ENCODE data around the gene TOP2B.

TOP2B gene

DNA sequence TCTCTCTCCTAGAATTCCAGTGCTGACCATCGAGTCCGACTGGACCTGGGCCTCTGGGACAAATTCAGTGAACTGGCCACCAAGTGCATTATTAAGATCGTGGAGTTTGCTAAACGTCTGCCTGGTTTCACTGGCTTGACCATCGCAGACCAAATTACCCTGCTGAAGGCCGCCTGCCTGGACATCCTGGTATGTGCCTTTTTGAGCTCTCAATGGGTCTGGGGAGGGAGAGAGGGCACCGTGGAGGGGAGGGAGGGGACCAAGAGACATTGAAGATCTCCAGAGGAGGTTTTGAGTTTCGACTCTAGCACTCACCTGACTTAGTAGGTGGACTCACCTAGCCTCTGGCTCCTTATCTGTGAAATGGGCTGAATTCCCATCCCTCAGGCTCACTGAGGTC lies 84.2 kb downstream of the TOP2B start:
- no peak for DNase-seq

- no peak for DNase-seq
These were observed 86.6 kb downstream of the TOP2B start for GRCh38 chr3:25578059-25578458.

- DNase-seq = no peak
These were observed 87.8 kb downstream of the TOP2B start for GRCh38 chr3:25576831-25577454.

- DNase-seq = no peak
These were observed 88.6 kb downstream of the TOP2B start for GRCh38 chr3:25576146-25576545.

DNA sequence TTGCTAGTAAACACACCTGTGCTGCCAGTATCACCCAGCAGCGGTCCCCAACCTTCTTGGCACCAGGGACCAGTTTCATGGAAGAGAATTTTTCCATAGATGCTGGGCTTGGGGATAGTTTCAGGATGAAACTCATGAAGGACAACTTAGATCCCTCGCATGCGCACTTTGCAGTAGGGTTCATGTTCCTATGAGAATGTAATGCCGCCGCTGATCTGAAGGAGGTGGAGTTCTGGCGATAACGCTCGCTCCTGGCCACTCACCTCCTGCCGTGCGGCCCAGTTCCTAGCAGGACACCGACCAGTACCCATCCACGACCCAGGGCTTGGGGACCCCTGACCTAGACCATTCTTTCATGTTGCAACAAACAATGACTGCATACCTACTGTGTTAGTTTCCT lies 89.7 kb downstream of the TOP2B start:
- no peak for DNase-seq

DNA sequence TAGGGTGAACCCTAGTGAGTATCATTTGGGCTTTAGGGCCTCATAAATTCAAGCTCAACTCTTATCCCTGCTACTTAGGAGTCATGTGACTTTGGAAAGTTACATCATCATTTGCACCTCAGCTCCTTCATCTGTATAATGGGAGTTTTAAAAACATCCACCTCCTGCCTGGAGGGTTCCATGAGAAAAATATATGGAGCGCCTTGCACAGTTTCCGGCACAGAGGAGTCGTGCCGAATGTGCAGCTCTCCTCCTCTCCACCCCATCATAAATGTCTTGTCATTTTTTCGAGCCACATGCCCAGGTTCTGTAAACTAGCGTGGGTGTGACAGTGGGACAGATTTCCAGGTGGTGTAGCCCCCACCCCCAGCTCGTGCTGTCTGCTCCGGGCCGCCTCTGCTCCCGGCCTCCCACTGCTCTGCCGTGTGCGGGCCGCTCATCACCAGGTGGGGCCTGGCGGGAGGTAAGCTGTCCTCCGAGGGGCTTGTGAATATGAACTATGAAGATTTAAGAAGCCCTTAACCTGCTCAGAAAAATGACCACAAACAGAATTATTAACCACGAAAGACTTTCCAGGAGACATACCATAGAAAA lies 90.4 kb downstream of the TOP2B start:
- DNase-seq = no peak

- no peak for DNase-seq
These were observed 91.1 kb downstream of the TOP2B start for GRCh38 chr3:25573386-25574171.

GRCh38 chr3:25572919-25573385 lies 91.8 kb downstream of the TOP2B start:
- no peak for DNase-seq

DNA sequence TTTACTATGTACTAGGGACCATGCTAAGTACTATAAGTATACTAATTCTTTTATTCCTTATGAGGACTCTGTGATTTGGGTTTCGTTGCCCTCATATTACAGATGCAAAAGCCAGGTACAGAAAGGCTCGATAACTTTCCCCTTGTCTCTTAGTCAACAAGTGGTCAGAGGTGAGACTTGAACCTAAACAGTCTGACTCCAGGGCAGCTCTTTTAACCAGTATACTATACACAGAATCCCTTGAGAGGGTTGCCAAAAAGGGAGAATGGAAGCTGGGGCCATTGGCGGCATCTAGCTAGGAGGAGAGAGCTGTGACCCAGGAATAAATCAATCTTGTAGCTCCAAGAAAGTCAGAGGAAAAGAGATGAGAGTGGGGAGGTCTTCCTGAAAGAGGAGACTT lies 92.4 kb downstream of the TOP2B start:
- no peak for DNase-seq

- DNase-seq = no peak
These were observed 93.4 kb downstream of the TOP2B start for GRCh38 chr3:25571285-25571684.

DNA sequence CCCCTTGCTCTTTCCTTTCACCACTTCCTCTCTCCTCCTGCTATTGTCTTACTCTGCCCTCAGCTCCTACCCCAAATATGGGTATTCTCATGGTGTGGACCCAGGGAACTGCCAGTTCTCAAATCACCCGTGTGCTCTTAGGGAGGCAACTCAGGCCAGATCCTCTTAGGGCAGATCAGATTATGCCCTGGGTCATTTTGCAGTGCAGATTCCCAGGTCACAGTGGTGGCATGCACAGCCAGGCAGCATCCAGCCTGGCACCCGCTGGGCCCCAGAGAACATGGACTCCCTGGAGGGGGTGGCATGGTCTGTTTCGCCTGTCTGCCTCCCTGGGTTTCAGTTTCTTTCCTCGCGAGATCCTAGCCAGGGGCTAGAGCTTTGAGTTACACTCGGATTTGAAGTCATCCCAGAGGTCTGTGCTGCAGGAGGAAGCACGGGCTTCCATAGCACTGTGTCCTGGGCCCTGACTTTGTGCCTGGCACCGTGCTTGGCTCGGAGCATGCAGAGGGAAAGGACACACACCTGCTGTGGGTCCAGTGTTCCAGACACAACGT lies 96.1 kb downstream of the TOP2B start:
- no peak for DNase-seq

- DNase-seq = no peak
These were observed 96.7 kb downstream of the TOP2B start for GRCh38 chr3:25567806-25568524.

GRCh38 chr3:25567388-25567787 lies 97.3 kb downstream of the TOP2B start:
- no peak for DNase-seq

- no peak for DNase-seq
These were observed 98.3 kb downstream of the TOP2B start for GRCh38 chr3:25566358-25566920.

DNA sequence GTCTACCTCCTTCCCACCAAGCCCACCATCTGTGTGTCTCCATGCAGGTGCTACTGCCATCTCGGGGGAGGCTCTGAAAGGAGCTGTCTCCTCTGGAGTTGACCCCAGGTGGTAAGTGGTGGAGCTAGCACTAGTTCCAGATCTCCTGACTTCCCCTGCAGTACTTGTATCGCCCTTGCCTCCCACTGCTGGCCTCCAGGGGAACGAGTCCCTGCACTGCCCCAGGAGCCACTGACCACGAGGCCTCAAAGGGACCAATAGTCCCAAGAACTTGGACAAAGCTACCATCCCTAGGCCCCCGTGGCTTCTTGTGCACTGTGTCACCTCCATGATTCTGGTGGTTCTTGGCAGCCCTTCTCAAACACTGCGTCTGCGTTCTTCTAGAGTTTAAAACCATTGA lies 98.9 kb downstream of the TOP2B start:
- no peak for DNase-seq

DNA sequence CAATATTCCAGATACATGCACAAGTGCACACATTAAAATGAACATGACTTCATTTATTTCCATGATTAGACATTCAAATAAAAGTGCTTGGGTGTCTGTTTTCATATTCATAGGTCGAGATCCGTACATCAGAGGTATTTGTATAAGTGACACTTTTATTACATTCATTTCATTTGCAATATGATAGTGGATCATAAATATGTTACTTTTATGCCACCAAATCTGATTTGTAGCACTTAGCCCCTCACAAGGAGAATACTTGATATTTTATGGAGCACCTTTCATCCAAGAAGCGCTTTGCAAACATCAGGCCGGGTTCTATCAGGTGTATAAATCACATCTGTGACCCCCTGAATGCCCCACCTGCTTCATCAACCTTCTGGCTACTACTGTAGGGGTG lies 100.6 kb downstream of the TOP2B start:
- no peak for DNase-seq

DNA sequence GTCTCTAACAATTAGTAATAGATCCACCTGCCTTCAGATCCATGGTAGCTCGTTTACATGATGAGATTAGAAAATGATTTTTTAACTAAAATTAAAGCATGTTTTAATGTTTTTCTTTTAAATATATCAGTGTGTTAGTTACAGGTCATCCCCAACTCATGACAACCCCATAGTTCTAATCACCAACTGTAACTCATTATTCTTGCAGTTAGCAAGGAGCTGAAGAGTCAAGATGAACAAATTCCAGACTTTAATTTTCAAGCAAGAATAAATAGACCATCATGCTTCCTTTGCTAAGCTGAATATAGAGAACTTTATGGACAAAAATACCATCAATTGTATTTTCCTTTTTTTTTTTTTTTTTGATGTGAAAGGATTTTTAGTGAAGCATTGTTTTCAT lies 101.1 kb downstream of the TOP2B start:
- DNase-seq = no peak

DNA sequence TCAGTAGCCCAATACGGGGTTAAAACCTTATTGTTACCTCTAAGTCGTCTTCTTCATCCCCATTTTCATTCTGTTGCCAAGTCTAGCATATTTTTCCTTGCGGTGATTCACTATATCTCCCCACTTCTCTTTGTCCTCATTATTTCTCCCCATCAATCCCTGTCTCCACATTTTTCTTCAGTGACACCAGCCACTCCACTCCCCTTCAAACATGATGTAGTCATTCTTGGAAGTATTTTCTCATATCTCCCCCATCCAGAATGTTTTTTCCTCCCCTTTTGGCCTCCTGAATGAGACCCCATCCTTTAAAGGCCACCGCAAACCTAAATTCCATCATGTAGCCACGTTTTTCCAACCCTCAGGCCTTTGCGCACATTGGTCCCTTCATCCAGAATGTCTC lies 105.9 kb downstream of the TOP2B start:
- DNase-seq = no peak

DNA sequence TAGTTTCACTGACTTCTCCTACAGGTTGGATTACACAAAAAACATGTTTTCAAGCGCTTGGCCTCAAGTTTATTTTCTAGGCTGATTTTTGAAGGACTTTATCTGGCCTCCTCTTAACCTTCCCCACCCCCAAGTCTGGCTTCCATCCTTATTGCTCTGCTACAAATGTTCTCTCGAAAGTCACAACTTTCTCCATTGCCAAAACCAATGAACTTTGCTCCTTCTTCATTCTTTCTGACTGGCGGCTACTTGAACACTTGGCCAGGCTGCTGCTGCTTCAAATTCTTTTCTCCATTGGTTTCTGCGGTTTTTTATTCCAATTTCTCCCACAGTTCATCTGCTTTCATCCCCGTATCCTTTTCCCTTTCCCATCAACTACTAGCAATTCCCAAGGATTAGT lies 106.6 kb downstream of the TOP2B start:
- DNase-seq = no peak

GRCh38 chr3:25557694-25558093 lies 107.0 kb downstream of the TOP2B start:
- DNase-seq = no peak

GRCh38 chr3:25556447-25556846 lies 108.3 kb downstream of the TOP2B start:
- DNase-seq = no peak

- DNase-seq = no peak
These were observed 108.8 kb downstream of the TOP2B start for GRCh38 chr3:25555695-25556437.

All from GDM1 (cell line).